ENCODE measurements around the gene CCDC177. TPM values are rescaled to one million over a fixed set of nuclear protein-coding genes. Genes with fewer than 3 reads are reported as not detected.

CCDC177 gene
- not detected in 2 replicates for total RNA-seq

DNA sequence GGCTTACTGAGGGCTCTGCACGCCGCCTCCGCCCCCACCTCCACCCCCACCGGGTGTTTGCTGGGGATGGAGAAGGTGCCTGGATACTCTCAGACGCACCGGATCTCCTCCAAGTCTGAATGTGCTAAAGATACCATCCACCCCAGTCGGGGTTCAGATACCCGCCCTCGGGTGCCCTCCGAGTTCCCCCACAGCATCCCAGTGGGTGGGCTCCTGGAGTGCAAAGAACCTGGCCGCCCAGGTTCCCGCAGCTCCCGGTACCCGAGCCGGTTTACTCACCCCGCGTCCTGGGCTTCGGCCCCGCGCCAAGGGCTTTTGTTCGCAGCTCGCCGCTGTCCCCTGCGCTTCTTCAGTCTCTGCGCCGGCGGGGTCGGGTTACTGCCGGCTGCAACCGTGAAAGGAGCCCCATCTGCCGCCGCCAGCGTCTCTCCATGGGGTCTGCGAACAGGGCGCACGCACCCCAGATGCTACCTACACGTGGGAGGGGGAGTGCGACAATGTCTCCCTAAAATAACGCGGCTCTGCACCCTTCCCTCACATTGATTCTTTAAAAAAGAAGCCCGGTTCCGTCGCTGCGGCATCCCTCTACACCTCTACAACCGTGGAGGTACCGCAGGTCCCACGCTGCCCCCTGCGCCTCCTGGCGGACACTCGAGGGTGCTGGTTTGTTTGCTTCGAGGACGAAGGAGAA lies at the start of gene CCDC177:
Gene CCDC177 (minus strand): TSS at position 609 of the 691 bp plus-strand sequence. CDS start 1,249 bp downstream, outside the sequence.

DNA sequence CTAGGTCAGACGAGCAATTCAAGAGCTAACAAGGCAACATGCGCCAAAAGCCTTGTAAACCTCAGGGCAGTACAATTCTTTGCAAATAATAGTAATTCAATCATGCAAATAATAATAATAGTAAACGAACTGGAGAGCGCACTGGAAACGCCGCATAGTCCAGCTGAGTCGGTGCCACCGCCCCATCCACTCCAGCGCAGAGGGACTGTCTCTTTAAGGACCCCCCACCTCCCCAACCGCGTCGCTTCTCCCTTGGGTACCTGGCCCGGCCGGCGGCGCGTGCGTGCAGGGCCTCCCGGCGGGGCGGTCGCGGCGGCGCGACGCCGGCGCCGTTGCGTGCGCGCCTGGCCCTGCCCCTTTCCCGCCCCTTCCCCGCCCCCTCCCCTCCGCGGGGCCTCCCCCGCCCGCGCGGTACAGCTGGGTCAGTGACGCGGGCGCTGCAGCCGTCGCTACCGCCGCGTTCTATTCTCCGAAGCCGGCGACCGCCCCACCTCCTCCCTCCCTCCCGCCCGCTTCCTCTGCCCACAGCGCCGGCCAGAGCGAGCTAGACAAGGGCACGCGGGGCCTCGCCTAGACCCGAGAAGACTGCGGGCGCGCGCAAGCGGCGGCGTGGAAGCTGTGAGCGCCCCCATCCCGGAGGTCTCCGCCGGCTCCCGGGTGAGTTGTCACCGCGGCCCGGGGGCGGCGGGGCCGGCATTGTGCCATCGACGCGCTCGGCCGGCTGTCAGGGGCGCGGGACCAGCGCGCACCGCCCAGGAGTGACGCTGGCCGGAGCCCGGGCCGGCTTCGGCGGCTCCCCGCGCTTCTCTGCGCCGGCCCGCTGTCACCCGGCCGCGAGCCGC lies 36.7 kb upstream of the CCDC177 start, which contains the start of gene SUSD6:
Gene SUSD6 (plus strand): TSS at position 425 of the 842 bp plus-strand sequence. CDS start 46,997 bp downstream, outside the sequence.

Other genes with a start within 250 kb of the CCDC177 start
- 156 and 167 TPM in 2 replicates for gene ERH, start 176.6 kb downstream of the CCDC177 start, total RNA-seq
- 110 and 118 TPM in 2 replicates for gene SLC39A9, start 176.2 kb downstream of the CCDC177 start, total RNA-seq
- gene PLEKHD1, start 90.1 kb downstream of the CCDC177 start, total RNA-seq, result under 0.01 and 0.07 TPM in 2 replicates
- 15.4 and 21.3 TPM in 2 replicates for gene SUSD6, start 36.7 kb upstream of the CCDC177 start, total RNA-seq
- gene SRSF5, start 192.3 kb upstream of the CCDC177 start, total RNA-seq, result 153 and 211 TPM in 2 replicates
- not detected in 2 replicates for gene SLC10A1, start 222.4 kb upstream of the CCDC177 start, total RNA-seq